SK-N-SH (cell line): ENCODE measurements around the gene SRBD1. TPM values are rescaled to one million over a fixed set of nuclear protein-coding genes. Genes with fewer than 3 reads are reported as not detected.
A peak's percentile ranks its signal among the peaks of the same experiment; 100 is the strongest.

ENCODE experiments used
- CTCF ChIA-PET: fragments of 300-600, 350-600 bp; formaldehyde crosslinking; extraction: SDS; loops from one replicate; lab custom pipeline; 2021; lab: Yijun Ruan, JAX
- POLR2A ChIA-PET: fragments of 350-600 bp; sonication (Branson Sonifier 250); formaldehyde crosslinking; extraction: SDS; loops from one replicate; lab custom pipeline; 2020; ENCODE audit warnings: antibody characterized with exemption, inconsistent platforms; lab: Yijun Ruan, JAX
- DNase-seq: peaks from one replicate; pipeline ENCODE4 v3.0.0; 2012
- H2AFZ ChIP-seq: fragments of 200-600 bp; sonication (generic); 2 replicates; pipeline ENCODE4 v1.8.1; 2016; ENCODE audit warnings: antibody characterized with exemption, mild to moderate bottlenecking, low read depth
- H3F3A ChIP-seq: fragments of 200-600 bp; sonication (generic); replicated peaks from 2 replicates; pipeline ENCODE3; 2016; ENCODE audit warnings: antibody characterized with exemption, mild to moderate bottlenecking; ENCODE audit not compliant: insufficient read depth
- H3K27ac ChIP-seq, 2 experiments: fragments of 200-500 bp in 1 of 2; fragments of 200-600 bp in 1 of 2; sonication (Bioruptor generic) in 1 of 2; sonication (generic), shearing (Covaris generic) in 1 of 2; 2 replicates each; pipeline versions ENCODE4 v1.5.1 to v1.6.1; 2014 to 2016; ENCODE audit warnings: low read depth in 2 of 2, inconsistent platforms in 1 of 2, low read length in 1 of 2, mild to moderate bottlenecking in 1 of 2, mixed read lengths in 1 of 2
- H3K27me3 ChIP-seq: fragments of 200-600 bp; sonication (generic), shearing (Covaris generic); 2 replicates; pipeline ENCODE4 v1.6.1; 2016; ENCODE audit warnings: mixed run types; ENCODE audit not compliant: insufficient read depth
- H3K36me3 ChIP-seq, 2 experiments: fragments of 200-500 bp in 1 of 2; fragments of 200-600 bp in 1 of 2; sonication (Bioruptor generic) in 1 of 2; sonication (generic) in 1 of 2; replicated peaks in 1 of 2; 2 replicates each; pipeline versions ENCODE3 to v1.5.1; 2014 to 2016; ENCODE audit warnings: low read length in 1 of 2, mild to moderate bottlenecking in 1 of 2; ENCODE audit not compliant: insufficient read depth in 2 of 2, control insufficient read depth in 1 of 2
- H3K4me1 ChIP-seq, 2 experiments: fragments of 200-500 bp in 1 of 2; fragments of 200-600 bp in 1 of 2; sonication (Bioruptor generic) in 1 of 2; sonication (generic), shearing (Covaris generic) in 1 of 2; 2 replicates each; pipeline versions ENCODE4 v1.5.1 to v1.6.1; 2014 to 2016; ENCODE audit warnings: low read depth in 1 of 2, low read length in 1 of 2, mixed run types in 1 of 2; ENCODE audit not compliant: insufficient read depth in 2 of 2, control insufficient read depth in 1 of 2
- H3K4me2 ChIP-seq: fragments of 200-600 bp; sonication (generic), shearing (Covaris generic); 2 replicates; pipeline ENCODE4 v1.6.1; 2017; ENCODE audit warnings: mixed run types
- H3K4me3 ChIP-seq, 2 experiments: fragments of 200-500 bp in 1 of 2; fragments of 200-600 bp in 1 of 2; sonication (Bioruptor generic) in 1 of 2; sonication (generic), shearing (Covaris generic) in 1 of 2; 2 replicates each; pipeline versions ENCODE4 v1.5.1 to v1.8.1; 2014 to 2016; ENCODE audit warnings: low read depth in 2 of 2, inconsistent platforms in 1 of 2, low read length in 1 of 2, mild to moderate bottlenecking in 1 of 2, mixed read lengths in 1 of 2, moderate library complexity in 1 of 2
- H3K79me2 ChIP-seq: fragments of 200-600 bp; sonication (generic); 2 replicates; pipeline ENCODE4 v1.8.1; 2017; ENCODE audit warnings: mild to moderate bottlenecking; ENCODE audit not compliant: insufficient read depth
- H3K9ac ChIP-seq: fragments of 200-600 bp; sonication (generic); 2 replicates; pipeline ENCODE4 v1.6.1; 2017; ENCODE audit warnings: mixed run types
- H3K9me2 ChIP-seq: fragments of 200-600 bp; sonication (generic); 2 replicates; pipeline ENCODE4 v1.6.1; 2017; ENCODE audit warnings: mixed run types
- H3K9me3 ChIP-seq: fragments of 200-600 bp; sonication (generic); 2 replicates; pipeline ENCODE4 v1.6.1; 2017; ENCODE audit warnings: mixed run types, mild to moderate bottlenecking, moderate library complexity
- H4K20me1 ChIP-seq: fragments of 200-600 bp; sonication (generic); 2 replicates; pipeline ENCODE4 v1.6.1; 2017; ENCODE audit warnings: mild to moderate bottlenecking, mixed run types; ENCODE audit not compliant: insufficient read depth
- EP300 ChIP-seq, 2 experiments: IDR thresholded peaks; 2 replicates each; pipeline versions ENCODE4 v1.4.0 to v1.6.1; 2012; ENCODE audit warnings: borderline replicate concordance in 1 of 2, low read depth in 1 of 2, low read length in 1 of 2
- EZH2phosphoT487 ChIP-seq: fragments of 200-600 bp; sonication (generic); IDR thresholded peaks from 2 replicates; pipeline ENCODE4 v1.6.1; 2017; ENCODE audit warnings: low read depth, mixed run types, mild to moderate bottlenecking, antibody characterized with exemption, moderate library complexity, borderline replicate concordance
- FOXM1 ChIP-seq: IDR thresholded peaks from 2 replicates; pipeline ENCODE4 v1.4.0; 2012; ENCODE audit warnings: low read depth, mild to moderate bottlenecking
- GABPA ChIP-seq: IDR thresholded peaks from 2 replicates; pipeline ENCODE4 v1.4.0; 2012; ENCODE audit warnings: low read depth, mild to moderate bottlenecking
- GATA2 ChIP-seq: sonication (generic); formaldehyde crosslinking; IDR thresholded peaks from 2 replicates; pipeline ENCODE4 v1.5.0; 2020; ENCODE audit warnings: mild to moderate bottlenecking, missing genetic modification reagents
- JUND ChIP-seq: IDR thresholded peaks from 2 replicates; pipeline ENCODE4 v1.4.0; 2012
- MEF2A ChIP-seq: IDR thresholded peaks from 2 replicates; pipeline ENCODE4 v1.4.0; 2012; ENCODE audit warnings: low read depth, borderline replicate concordance
- MXI1 ChIP-seq: IDR thresholded peaks from 2 replicates; pipeline ENCODE4 v1.6.1; 2012; ENCODE audit warnings: mild to moderate bottlenecking, low read depth, low read length, improper control_type of control experiment
- POLR2AphosphoS5 ChIP-seq: IDR thresholded peaks from 2 replicates; pipeline ENCODE4 v1.6.1; 2012; ENCODE audit warnings: low read depth, low read length
- RAD21 ChIP-seq: IDR thresholded peaks from 2 replicates; pipeline ENCODE4 v1.6.1; 2012; ENCODE audit warnings: mild to moderate bottlenecking, low read length
- SIN3A ChIP-seq: IDR thresholded peaks from 2 replicates; pipeline ENCODE4 v1.6.1; 2012; ENCODE audit warnings: low read depth, mild to moderate bottlenecking, low read length, moderate library complexity, borderline replicate concordance
- SMC3 ChIP-seq: IDR thresholded peaks from 2 replicates; pipeline ENCODE4 v1.6.1; 2012; ENCODE audit warnings: low read depth, low read length, improper control_type of control experiment
- TAF1 ChIP-seq: IDR thresholded peaks from 2 replicates; pipeline ENCODE4 v1.6.1; 2012; ENCODE audit warnings: low read depth, mild to moderate bottlenecking, low read length, moderate library complexity, borderline replicate concordance
- TCF12 ChIP-seq: IDR thresholded peaks from 2 replicates; pipeline ENCODE4 v1.4.0; 2012
- TEAD4 ChIP-seq: IDR thresholded peaks from 2 replicates; pipeline ENCODE4 v1.4.0; 2012; ENCODE audit warnings: mild to moderate bottlenecking, borderline replicate concordance; ENCODE audit not compliant: insufficient read depth
- WGBS: methylation state at CpG from one replicate; pipeline ENCODE4 v1.1.6; 2017; ENCODE audit warnings: low lambda C conversion rate; 5-methylcytosine and 5-hydroxymethylcytosine counted together
- polyA plus RNA-seq, 3 experiments: library from polyadenylated mRNA; depleted of rRNA; stranded (reverse); fragments of >200 nt; gene quantifications; 2 replicates each; pipeline ENCODE4 v1.2.3, GENCODE V29; 2012
- TF ChIP-seq, protein P1 (sequence below): IDR thresholded peaks from 2 replicates; pipeline ENCODE4 v1.4.0; 2012; ENCODE audit warnings: low read depth

The SRBD1 gene
- polyA plus RNA-seq, 1 of the 3 experiments (the other 2 are of a cell fraction), result 3.2 TPM

- H3K27ac ChIP-seq, result peak overlapping the region in 1 of 2 experiments; percentile 91; a peak in 2 of 4 replicates
- H2AFZ ChIP-seq, result no peak overlapping the region
- H3K4me2 ChIP-seq, result no peak overlapping the region
- H3K36me3 ChIP-seq, result peaks cover 0 to 11% of the 10 kb centered on the region in 2 experiments
- H4K20me1 ChIP-seq, result no peaks in the 10 kb centered on the region
- no peak for TF ChIP-seq TAF1
- 0 out of 4 replicates have a peak, but pooled peaks of 1 of the 2 experiments have one; percentile 23 for TF ChIP-seq EP300 (IDR thresholded peaks at IDR 0.05; ENCODE audit: borderline replicate concordance in 1 of 2, low read depth in 1 of 2, low read length in 1 of 2)
- TF ChIP-seq POLR2AphosphoS5, result 0 out of 2 replicates have a peak, but pooled peaks have one; percentile 24
- peak; percentile 42 for TF ChIP-seq TCF12
- TF ChIP-seq GABPA, result no peak
- H3K79me2 ChIP-seq, result no peaks in the 10 kb centered on the region
- ChIA-PET POLR2A (no interaction called here), CTCF (interaction anchor here (1.3 to 6.3 kb wide), 4 partner anchors 10 to 525 kb away, joined by 4 to 50 read pairs (median 20); no protein-coding TSS in a partner anchor)
- peak; percentile 50 for DNase-seq
- no peaks in the 10 kb centered on the region for H3K27me3 ChIP-seq
- no peak overlapping the region for H3K4me3 ChIP-seq
- H3K9ac ChIP-seq, result no peak overlapping the region
- H3K9me3 ChIP-seq, result no peaks in the 10 kb centered on the region
- no peaks in the 10 kb centered on the region for H3K9me2 ChIP-seq
- peaks cover 4% of the 10 kb centered on the region for H3F3A ChIP-seq
- 69% methylated on average over 3 of the region's 3 CpGs for WGBS
- no peaks in the 10 kb centered on the region; a peak in 2 of 4 replicates for H3K4me1 ChIP-seq
These were observed 104.3 kb downstream of the SRBD1 start for GRCh38 chr2:45506756-45507155.

GRCh38 chr2:45505138-45505537 lies 105.9 kb downstream of the SRBD1 start:
- TF ChIP-seq GATA2 (CRISPR knock-in tag), result no peak
- 0 out of 2 replicates have a peak, but pooled peaks have one; percentile 20 for TF ChIP-seq MXI1
- no peak for DNase-seq
- ChIA-PET CTCF (interaction anchor here (1.0 to 6.3 kb wide), 4 partner anchors 11 to 551 kb away, joined by 3 to 50 read pairs (median 18); no protein-coding TSS in a partner anchor), POLR2A (no interaction called here)
- no peaks in the 10 kb centered on the region for H4K20me1 ChIP-seq
- no peak overlapping the region for H3K4me3 ChIP-seq
- no peak overlapping the region for H2AFZ ChIP-seq
- 91% methylated on average over 1 of the region's 1 CpG for WGBS
- H3K9ac ChIP-seq, result no peak overlapping the region
- H3K27ac ChIP-seq, result no peak overlapping the region
- H3F3A ChIP-seq, result peaks cover 4% of the 10 kb centered on the region
- H3K9me3 ChIP-seq, result no peaks in the 10 kb centered on the region
- no peaks in the 10 kb centered on the region; a peak in 1 of 4 replicates for H3K4me1 ChIP-seq
- no peaks in the 10 kb centered on the region for H3K27me3 ChIP-seq
- H3K36me3 ChIP-seq, result no peaks in the 10 kb centered on the region
- H3K4me2 ChIP-seq, result no peak overlapping the region
- H3K79me2 ChIP-seq, result no peaks in the 10 kb centered on the region
- no peaks in the 10 kb centered on the region for H3K9me2 ChIP-seq

DNA sequence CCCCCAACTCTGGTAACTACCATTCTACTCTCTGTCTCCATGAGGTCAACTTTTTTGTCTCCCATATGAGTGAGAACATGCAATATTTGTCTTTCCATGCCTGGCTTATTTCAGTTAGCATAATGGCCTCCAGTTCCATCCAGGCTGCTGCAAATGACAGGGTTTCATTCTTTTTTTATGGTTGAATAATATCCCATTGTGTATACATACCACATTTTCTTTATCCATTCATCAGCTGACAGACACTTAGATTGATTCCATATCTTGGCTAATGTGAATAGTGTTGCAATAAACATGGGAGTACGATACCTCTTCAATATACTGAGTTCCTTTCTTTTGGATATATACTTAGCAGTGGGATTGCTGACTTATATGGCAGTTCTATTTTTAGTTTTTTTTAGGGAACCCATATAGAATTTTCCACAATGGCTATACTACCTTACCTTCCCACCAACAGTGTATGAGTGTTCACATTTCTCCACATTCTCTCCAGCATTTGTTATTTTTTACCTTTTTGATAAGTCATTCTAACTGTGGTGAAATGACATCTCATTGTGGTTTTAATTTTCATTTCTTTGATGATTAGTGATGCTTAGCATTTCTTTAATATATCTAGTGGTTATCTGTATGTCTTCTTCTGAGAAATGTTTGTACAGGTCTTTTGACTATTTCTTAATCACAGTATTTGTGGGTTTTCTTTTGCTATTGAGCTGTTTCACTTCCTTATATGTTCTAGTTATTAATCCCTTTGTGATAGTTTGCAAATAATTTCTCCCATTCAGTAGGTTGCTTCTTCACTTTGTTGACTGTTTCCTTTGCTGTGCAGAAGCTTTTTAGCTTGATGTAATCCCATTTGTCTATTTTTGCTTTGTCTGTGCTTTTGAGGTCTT lies 112.2 kb downstream of the SRBD1 start:
- CTCF ChIA-PET, result interaction anchor here (0.7 to 3.6 kb wide), 5 partner anchors 12 to 521 kb away, joined by 3 to 23 read pairs (median 3); partner anchors contain the start of gene SRBD1
- Histone ChIP-seq H4K20me1 (no peaks in the 10 kb centered on the region), H3F3A (peaks cover 9% of the 10 kb centered on the region), H3K9me3 (no peaks in the 10 kb centered on the region), H3K4me2 (no peak overlapping the region), H3K4me3 (no peak overlapping the region), H3K9me2 (no peaks in the 10 kb centered on the region), H3K27me3 (no peaks in the 10 kb centered on the region), H3K4me1 (peaks cover 0 to 4% of the 10 kb centered on the region in 2 experiments; a peak in 1 of 4 replicates), H3K27ac (no peak overlapping the region), H3K9ac (no peak overlapping the region), H3K36me3 (no peaks in the 10 kb centered on the region), H3K79me2 (no peaks in the 10 kb centered on the region), H2AFZ (no peak overlapping the region)
- 93% methylated on average over 1 of the region's 1 CpG for WGBS
- POLR2A ChIA-PET, result no interaction called here
- DNase-seq, result no peak
- no peak for TF ChIP-seq TEAD4
- no peak for TF ChIP-seq MXI1
- TF ChIP-seq EZH2phosphoT487, result no peak
- no peak for TF ChIP-seq MEF2A
- no peak for TF ChIP-seq EP300 (IDR thresholded peaks at IDR 0.05; ENCODE audit: borderline replicate concordance in 1 of 2, low read depth in 1 of 2, low read length in 1 of 2)
- TF ChIP-seq GATA2 (CRISPR knock-in tag), result no peak
- TF ChIP-seq FOXM1, result no peak
- no peak for TF ChIP-seq JUND
- TF ChIP-seq SMC3, result no peak
- no peak for TF ChIP-seq SIN3A
- no peak for TF ChIP-seq POLR2AphosphoS5
- TF ChIP-seq, protein P1, sequence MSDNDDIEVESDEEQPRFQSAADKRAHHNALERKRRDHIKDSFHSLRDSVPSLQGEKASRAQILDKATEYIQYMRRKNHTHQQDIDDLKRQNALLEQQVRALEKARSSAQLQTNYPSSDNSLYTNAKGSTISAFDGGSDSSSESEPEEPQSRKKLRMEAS, result no peak
- TF ChIP-seq TCF12, result no peak
- TF ChIP-seq GABPA, result no peak
- TF ChIP-seq RAD21, result no peak
